ENCODE results near the gene CFAP299.

CFAP299 gene

GRCh38 chr4:80388284-80388607 is 52.7 kb downstream of the CFAP299 start:
- DNase-seq (ENCODE audit: low read depth) = no peak

DNA sequence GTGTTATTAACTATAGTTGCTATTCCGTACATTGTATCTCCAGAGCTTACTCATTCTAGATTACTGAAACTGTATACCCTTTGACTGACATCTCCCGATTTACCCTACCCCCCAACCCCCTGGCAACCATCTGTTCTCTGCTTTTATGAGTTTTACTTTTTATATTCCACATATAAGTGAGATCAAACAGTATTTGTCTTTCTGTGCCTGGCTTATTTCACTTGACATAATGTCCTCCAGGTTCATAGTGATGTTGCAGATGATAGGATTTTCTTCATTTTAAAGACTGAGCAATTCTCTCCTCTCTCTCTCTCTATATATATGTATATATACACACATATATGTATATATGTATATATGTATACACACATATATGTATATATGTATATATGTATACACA is 54.6 kb downstream of the CFAP299 start:
- no peak for DNase-seq (ENCODE audit: low read depth)

- peak; percentile 42 for DNase-seq (ENCODE audit: low read depth)
These were observed 57.9 kb downstream of the CFAP299 start for GRCh38 chr4:80393246-80393969.

DNA sequence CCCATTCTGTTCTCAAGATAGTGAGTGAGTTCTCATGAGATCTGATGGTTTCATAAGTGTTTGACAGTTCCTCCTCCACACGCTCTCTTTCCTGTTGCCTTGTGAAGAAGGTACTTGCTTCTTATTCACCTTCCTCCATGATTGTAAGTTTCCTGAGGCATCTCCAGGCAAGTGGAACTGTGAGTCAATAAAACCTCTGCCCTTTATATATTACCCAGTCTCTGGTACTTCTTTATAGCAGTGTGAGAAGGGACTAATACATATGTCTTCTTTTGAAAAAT is 58.4 kb downstream of the CFAP299 start:
- DNase-seq (ENCODE audit: low read depth) = no peak

DNA sequence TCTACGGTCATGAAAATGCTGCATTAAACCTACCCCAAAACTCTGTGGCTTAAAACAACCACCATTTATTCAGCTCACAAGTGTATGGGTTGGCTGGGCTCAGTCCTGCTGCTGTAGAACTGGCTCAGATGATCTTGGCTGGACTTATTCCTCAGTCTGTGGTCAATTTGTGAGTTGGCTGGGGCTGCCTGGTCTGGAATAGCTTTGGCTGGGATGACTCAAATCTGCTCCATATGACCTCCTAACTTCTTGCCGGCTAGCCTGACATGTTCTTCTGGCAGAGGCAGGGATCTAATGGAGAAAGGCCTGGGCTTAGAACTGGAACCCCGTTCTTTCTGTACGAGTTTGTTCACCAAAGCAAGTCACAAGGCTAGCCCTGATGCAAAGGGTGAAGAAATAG is 71.7 kb downstream of the CFAP299 start:
- DNase-seq (ENCODE audit: low read depth) = peak; percentile 88

GRCh38 chr4:80409809-80410208 is 74.3 kb downstream of the CFAP299 start:
- DNase-seq (ENCODE audit: low read depth) = no peak

DNA sequence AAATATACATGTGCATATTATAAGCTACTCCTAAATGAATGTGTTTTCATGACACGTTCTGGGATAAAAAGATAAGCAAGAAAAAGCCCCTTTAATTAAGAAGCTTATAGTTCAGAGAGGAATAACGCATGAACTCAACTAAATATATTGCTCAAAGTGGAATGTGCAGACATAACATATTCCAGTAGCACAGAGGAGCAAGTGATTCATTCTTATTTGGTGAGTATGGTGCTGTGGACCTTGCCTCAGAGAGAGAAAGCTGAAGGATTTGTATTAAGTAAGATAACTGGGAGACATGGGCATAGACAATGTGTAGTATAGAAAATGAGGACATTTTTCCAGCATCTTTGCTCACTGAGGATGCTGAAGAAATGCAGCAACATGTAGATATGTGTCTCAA is 76.8 kb downstream of the CFAP299 start:
- no peak for DNase-seq (ENCODE audit: low read depth)

GRCh38 chr4:80413086-80413485 is 77.6 kb downstream of the CFAP299 start:
- DNase-seq (ENCODE audit: low read depth) = no peak

DNA sequence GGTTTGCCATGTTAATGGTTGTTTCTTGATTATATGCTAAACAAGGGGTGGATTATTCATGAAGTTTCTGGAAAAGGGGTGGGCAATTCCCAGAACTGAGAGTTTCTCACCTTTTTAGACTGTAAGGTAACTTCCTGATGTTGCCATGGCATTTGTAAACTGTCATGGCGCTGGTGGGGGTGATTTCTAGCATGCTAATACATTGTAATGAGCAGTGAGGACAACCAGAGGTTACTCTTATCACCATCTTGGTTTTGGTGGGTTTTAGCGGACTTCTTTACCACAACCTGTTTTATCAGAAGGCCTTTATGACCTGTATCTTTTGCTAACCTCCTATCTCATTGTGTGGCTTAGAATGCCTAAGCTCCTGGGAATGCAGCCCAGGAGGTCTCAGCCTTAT is 81.5 kb downstream of the CFAP299 start:
- DNase-seq (ENCODE audit: low read depth) = no peak

DNA sequence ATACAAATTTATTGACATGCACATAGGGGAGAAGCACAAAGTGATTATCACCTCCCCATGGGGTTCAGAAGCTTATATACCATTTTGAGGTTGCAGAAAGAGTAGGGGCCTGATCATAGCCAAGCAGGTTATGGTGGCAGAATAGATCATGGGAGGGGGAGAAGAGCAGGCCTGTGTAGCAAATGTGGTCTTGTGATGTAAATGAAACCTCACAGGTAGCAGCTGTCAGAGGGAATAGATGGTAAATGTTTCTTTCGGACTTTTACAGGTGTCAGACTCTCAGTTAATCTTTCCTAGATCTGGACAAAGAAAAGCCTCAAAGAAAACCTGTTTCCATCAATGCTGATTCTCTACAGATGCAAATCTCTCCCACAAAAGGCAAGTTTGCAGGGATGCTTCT is 84.4 kb downstream of the CFAP299 start:
- no peak for DNase-seq (ENCODE audit: low read depth)

DNA sequence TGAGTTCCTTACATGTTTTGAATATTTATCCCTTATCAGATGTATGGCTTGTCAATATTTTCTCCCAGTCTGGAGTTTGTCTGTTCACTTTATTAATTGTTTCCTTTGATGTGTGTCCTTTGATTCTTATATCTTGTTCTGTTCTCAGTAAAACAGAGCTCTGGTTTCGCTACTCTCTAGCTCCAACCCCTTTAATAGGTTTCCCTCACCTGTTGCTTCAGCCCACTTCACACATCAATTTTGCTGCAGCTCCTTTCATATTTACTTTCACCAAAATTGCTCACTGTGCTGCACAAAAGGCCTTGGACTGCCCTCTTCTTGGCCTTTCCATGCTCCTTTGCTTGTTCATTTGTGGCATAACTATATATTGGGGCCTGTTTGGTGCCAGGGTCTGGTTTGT is 85.1 kb downstream of the CFAP299 start:
- DNase-seq (ENCODE audit: low read depth) = no peak

- DNase-seq (ENCODE audit: low read depth) = no peak
These were observed 87.3 kb downstream of the CFAP299 start for GRCh38 chr4:80422727-80423404.

- no peak for DNase-seq (ENCODE audit: low read depth)
These were observed 88.2 kb downstream of the CFAP299 start for GRCh38 chr4:80423553-80424224.

DNA sequence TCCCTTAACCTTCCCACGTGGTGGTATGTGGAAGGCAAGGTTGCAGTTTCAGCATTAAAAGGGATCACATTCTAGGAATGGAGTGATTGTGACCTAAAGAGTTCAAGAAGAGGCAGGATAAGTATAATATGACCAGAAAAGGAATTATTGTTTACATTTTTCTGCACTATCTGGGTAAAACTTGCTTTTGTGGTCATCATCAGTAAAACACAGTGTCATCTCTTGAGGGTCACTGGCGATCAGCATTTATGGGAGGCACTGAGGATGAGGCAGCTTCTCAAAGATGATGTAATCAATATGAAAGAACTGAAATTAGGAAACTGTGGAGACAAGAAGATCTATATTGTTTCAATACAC is 88.7 kb downstream of the CFAP299 start:
- no peak for DNase-seq (ENCODE audit: low read depth)

- DNase-seq (ENCODE audit: low read depth) = no peak
These were observed 89.9 kb downstream of the CFAP299 start for GRCh38 chr4:80425124-80426100.

DNA sequence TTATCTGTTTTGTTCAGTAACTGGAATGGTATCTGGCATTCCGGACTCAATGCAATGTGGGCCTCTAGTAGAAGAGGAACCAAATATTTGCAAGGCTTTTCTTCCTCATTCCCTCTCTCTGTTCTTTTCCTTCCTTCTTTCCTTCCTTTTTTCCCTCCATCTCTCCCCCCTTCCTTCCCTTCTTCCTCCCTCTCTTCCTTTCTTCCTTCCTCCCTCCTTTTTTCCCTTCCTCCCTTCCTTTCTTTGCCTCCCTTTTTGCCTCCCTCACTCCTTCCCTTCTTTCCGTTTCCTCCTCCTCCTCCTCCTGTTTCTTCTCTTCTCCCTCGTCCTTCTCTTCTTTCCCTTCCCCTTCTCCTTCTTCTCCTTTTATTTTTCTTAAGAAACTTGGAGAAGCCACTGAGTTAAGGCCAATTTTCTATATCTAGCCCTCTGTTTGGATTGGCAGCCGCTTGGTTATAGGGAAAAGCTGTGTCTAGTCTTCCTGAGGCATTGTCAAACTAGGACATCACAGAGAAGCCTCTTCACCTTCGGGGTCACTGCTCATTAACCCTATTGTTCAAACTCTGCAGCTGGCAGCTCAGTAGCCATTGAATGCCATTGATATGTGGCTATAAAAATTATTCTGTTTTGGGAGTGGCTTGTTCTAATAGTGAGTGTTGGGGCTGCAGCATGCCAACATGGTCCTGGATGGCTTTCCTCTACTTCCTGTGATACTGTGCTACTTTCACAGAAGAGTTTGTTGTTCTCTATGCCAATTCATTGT is 95.9 kb downstream of the CFAP299 start:
- DNase-seq (ENCODE audit: low read depth) = no peak

DNA sequence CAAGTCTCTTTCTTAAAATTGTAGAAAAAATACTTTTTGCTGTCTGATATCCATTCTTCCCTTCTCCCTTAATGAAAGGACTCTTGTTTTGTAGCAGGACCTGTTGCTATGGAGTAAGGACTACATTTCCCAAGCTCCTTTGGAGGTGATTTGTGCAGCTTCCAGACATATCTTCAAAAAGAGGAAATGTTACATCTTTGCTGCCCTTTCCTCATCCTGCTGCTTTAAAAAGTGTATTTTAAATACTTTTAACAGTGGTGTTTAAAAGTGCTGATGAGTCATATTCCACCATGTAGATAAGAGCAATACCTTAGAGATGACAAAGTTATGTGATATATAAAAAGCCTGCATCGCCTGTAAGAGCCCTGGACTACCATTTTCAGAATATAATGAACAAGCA is 98.7 kb downstream of the CFAP299 start:
- no peak for DNase-seq (ENCODE audit: low read depth)

GRCh38 chr4:80438016-80438415 is 102.5 kb downstream of the CFAP299 start:
- DNase-seq (ENCODE audit: low read depth) = no peak

GRCh38 chr4:80439294-80440061 is 103.9 kb downstream of the CFAP299 start:
- peak; percentile 22 for DNase-seq (ENCODE audit: low read depth)

GRCh38 chr4:80446248-80446647 is 110.7 kb downstream of the CFAP299 start:
- peak; percentile 6 for DNase-seq (ENCODE audit: low read depth)

DNA sequence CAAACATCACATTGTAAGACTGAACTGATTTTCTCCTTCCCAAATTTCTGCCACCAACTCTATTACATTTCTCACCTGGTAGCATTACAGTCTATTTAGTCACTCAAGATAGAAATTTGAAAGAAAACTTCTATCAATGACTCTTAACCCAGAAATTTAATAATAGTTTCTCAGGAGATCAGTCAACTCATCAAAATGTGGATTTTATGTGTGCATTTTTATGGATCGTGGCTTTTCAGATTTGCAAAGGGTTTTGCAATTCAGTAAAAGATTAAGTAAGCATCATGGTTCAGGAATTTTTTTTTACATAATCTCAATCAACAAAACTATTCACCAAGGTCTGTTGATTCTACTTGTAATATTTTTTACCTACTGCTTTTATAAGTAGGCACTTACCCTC is 111.1 kb downstream of the CFAP299 start:
- no peak for DNase-seq (ENCODE audit: low read depth)

Measured in fibroblast of gingiva (primary cell).